ENCODE data around the gene SOX15. TPM values are rescaled to one million over a fixed set of nuclear protein-coding genes. Genes with fewer than 3 reads are reported as not detected.
"Not testable (repeated sequence)": the region's sequence is repeated elsewhere in the genome, so short reads cannot be mapped to it uniquely, and the experiment has no call there.

SOX15 gene
- under 1 TPM; 0.58 to 0.84 TPM for total RNA-seq
- long read RNA-seq, result 0 reads

DNA sequence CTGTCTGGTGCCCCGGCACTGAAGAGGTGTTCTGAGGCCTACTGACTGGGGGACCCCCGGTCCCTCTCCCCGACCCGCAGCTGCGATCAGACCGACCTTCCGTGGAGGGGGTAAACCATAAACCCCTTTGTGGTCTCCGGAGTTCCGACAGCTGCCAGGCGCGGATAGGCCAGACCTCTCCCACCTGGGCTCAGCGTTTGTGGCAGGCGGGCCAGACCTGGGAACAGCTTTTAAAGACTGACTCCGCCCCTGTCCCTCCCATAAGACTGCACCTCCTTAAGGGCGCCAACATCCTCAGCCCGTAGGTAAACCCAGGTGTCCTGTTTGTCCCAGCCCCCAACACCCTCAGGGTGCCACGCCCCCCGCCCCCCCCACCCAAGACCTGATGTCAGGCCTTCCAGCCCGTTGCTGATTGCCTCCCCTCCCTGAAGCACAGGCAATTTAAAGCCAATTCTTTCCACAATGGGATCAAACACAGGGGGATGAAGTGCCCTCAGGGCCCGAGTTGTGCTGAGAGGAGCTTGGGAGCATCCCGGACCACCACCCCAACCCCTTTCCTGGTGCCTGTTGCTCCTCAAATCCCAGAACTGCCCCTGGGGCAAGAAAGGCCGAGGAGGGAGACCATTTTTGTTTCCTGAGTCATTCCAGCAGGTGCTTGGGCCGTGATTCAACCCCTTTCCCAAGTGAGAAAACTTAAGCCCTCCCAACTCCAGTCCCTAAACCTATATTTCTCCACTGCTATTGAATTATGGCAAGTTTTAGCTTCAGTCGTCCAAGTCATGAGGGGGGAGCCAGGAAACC is at the start of gene SOX15:
Gene SOX15, minus strand, starts transcription at position 204 of the 801 bp plus-strand sequence. CDS start 418 bp downstream, outside the sequence.
- intact Hi-C loops (cut with DNase I, micrococcal nuclease), result no loop called here
- peak; percentile 40 for ATAC-seq

DNA sequence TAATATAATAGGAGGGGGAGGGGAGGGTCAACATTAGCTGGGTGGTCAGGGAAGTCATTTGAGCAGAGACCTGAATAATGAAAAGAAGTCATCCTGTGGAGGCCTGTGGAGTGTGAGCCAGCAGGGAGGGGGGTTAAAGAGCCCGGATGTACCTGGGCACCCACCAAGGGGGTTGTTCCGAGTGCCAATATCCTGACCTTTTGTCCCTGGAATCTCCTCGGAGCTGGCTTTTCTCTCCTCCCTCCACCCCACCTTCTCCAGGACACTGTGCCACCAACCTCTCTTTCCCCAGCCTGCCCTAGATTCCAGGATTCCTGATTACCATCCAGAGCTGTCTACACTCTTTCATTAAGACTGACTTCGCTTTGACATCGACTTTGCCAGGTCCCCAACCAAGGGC is 46.3 kb upstream of the SOX15 start:
- intact Hi-C loops (cut with DNase I, micrococcal nuclease), result loop anchor here in 1 of 2 donors (10.0 kb wide), 1 partner anchor 49 kb away; the partner anchor contains the start of genes TP53 and WRAP53
- DNase-seq, result no peak
- ATAC-seq, result no peak

More for the DNA sequence above, at the start of gene SOX15:
- DNase-seq, result no peak

DNA sequence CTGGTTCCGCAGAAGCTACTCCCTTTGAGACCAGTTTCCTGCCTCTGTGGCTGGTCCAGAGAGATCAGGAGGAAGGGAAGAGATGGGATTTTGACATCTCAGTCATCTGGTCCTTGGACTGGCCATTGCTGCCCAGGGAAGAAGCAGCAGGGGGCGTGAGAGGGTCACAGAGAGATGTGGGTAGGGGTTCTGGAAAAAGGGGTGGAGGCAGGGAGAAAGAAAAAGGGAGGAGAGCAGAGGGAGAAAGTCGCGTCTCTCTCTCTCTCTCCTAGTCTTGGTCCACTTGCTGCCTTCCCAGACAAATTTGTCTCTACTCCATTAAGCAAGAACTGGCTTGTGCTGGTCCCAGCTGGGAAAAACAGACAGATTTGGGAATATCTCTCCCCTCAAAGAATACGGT is 44.5 kb upstream of the SOX15 start:
- peak in 1 of 2 donors; percentile 48 for DNase-seq
- ATAC-seq, result peak; percentile 45
- intact Hi-C loops (cut with DNase I, micrococcal nuclease), result loop anchor here in 1 of 2 donors (10.0 kb wide), 1 partner anchor 50 kb away; the partner anchor contains the start of genes TP53 and WRAP53

DNA sequence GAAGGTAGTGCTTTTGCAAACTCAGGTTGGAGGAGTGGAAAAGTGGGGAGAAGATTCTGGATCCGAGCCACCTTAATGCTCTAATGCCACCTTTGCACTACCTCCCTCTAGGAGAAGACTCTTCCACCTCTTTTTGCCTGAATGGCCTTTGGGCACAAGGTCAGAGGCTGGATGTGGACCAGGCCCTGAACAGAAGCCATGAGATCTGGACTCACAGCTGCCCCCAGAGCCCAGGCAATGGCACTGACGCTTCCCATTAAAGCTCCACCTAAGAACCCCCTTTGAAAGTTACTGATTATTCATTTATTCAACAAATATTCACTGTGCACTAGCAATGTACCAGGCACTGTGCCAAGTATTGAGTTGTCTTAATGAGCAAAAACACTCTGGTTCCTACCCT is 43.2 kb upstream of the SOX15 start:
- ATAC-seq (no peak), DNase-seq (no peak)
- intact Hi-C loops (cut with DNase I, micrococcal nuclease), result loop anchor here in 1 of 2 donors (10.0 kb wide), 1 partner anchor 52 kb away; the partner anchor contains the start of genes TP53 and WRAP53

DNA sequence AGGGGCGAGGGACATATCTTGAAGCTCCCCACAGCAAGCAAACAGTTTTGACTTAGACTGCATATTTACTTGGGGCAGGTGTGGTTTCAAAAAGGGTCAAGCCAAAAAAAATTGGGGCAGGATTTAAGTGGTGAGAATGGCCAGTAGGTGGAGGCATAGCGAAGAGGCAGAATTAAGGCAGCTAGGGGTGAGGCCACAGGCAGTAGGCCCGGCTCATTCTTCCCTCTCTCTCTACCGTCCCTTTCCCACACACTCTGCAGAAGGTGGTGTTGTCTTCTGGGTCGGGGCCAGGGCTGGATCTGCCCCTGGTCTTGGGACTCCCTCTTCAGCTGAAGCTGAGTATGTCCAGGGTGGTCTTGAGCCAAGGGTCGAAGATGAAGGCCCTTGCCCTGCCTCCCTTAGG is 42.6 kb upstream of the SOX15 start:
- intact Hi-C loops (cut with DNase I, micrococcal nuclease), result loop anchor here in 1 of 2 donors (10.0 kb wide), 1 partner anchor 52 kb away; the partner anchor contains the start of genes TP53 and WRAP53
- ATAC-seq (peak; percentile 49), DNase-seq (peak in 1 of 2 donors; percentile 37)

DNA sequence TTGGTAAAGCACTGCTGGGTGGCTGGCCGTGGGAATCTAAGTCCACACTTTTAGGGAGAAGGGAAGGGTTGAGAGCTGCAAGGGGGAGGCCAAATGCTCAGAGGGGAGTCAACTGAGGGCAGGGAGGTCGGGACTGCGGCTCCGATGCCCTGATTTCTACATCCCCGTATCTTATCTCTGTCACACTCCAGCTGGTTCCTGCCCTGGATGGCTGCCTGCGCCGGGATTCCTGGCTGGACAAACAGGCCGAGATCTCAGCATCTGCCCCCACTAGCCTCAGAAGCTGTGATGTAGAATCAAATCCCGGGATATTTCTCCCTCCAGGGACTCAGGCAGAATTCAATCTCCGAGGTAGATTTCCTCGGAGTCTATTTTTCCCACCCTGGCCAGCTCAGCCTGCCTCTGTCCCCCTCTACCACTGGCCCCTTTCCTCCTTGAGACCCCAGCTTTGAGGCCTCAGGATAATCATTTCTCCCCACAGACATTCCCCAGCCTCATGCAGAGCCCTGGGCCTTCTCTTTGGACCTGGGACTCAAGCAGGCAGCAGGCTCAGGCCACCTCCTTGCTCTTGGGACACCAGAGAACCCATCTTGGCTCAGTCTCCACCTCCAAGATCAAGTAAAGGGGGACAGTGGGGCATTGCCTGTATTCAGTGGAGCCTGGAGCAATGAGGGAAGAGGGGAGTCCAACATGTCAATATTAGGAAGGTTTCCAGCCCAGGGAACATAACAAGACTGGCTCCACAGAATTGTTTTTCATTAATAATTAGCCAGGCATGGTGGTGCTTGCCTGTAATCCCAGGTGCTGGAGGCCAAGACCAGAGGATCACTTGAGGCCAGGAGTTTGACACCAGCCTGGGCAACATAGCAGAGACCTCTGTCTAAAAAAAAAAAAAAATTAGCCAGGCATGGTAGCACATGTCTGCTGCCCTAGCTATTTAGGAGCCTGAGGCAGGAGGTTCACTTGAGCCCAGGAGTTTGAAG is 41.8 kb upstream of the SOX15 start:
- intact Hi-C loops (cut with DNase I, micrococcal nuclease), result loop anchor here in 1 of 2 donors (10.0 kb wide), 1 partner anchor 53 kb away; the partner anchor contains the start of genes TP53 and WRAP53
- DNase-seq (no peak), ATAC-seq (no peak)

DNA sequence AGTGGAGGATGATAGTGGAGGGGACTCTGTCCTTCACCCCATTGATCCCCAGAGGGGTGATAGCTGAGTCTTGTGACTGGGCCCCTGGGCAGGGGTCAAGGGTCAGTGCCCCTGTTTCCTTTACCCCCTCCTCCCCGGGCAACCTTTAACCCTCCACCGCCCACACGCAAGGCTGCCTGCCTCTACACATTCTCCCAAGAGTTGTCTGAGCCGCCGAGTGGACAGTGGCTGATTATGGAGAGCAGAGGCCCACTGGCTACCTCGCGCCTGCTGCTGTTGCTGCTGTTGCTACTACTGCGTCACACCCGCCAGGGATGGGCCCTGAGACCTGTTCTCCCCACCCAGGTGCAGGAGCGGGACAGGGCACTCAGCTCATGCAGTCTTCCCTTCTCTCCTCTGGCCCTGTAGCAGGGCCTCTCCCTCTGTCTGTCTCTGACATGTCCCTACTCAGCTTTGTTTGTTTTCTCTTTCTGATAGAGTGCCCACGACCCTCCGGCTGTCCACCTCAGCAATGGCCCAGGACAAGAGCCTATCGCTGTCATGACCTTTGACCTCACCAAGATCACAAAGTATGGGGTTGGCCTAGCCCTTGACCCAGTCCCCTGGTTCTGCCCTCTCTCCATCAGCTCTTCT is 40.2 kb upstream of the SOX15 start, which contains the start of gene SHBG:
Gene SHBG, plus strand, starts transcription at position 197 of the 633 bp plus-strand sequence. Its CDS starts 38 bp downstream, at position 235.
- no peak for ATAC-seq
- intact Hi-C loops (cut with DNase I, micrococcal nuclease), result loop anchor here in 1 of 2 donors (10.0 kb wide), 1 partner anchor 55 kb away; the partner anchor contains the start of genes TP53 and WRAP53
- DNase-seq, result no peak

DNA sequence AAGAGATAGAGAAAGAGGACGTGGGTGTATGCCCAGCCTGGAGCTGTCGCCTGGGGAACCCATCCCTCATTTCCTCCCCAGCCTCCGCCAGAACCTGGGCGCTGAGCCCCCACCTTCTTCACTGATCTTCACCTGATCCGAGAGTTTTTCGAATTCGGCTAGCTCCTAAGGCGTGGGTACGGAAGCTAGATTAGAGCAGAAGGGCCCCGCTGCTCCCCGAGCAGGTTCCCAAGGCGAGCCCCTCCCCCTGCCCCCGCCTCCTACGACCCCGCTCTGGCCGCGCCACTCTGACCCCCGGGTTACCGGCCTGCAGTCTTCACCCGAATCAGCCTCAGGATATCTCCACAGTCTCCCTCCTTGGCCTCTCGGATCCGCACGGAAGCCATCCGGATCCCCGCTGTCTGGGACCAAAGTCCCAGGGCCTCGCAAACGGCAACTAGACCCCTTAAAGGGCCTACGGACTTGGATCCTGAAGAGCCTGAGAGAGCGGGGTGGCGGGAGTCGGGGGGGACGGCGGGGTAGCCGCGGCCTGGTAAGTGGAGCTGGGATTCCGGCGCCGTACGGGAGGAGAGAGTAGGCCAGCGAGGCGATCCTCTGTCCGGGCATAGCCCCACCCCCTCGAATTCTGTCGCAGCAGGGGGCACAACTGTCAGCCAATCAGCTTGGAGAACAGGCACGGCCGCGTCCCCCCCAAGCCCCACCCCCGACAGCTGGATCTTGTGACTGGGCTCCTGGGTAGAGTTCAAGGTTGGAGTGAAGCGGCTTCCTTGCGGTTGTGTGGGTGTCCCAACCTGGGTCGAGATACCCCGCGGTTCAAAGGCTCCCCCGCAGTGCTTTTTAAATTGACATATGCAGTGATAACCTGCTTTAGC is 37.6 kb upstream of the SOX15 start, which contains the start of gene SAT2:
Gene SAT2, minus strand, starts transcription at position 572 of the 872 bp plus-strand sequence. Its CDS starts 186 bp downstream, at position 386.
- intact Hi-C loops (cut with DNase I, micrococcal nuclease), result no loop called here
- ATAC-seq, result peak; percentile 95
- peak; percentile 94 to 98 for DNase-seq

DNA sequence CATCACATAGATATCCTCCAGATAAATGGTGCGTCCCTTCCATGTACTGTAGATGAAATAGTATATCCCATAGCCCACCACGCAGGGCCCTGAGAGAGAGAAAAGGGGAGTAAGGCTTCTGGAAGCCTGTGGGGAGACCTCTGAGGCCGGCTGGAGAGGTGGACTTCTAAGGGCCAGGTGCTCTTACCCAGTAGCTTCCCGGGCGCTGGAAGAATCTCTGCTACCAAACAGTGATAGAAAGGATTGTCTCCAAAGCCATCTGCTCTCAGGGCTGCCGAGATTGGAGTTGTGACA is 37.0 kb upstream of the SOX15 start:
- no peak for ATAC-seq
- DNase-seq, result no peak
- intact Hi-C loops (cut with DNase I, micrococcal nuclease), result no loop called here

DNA sequence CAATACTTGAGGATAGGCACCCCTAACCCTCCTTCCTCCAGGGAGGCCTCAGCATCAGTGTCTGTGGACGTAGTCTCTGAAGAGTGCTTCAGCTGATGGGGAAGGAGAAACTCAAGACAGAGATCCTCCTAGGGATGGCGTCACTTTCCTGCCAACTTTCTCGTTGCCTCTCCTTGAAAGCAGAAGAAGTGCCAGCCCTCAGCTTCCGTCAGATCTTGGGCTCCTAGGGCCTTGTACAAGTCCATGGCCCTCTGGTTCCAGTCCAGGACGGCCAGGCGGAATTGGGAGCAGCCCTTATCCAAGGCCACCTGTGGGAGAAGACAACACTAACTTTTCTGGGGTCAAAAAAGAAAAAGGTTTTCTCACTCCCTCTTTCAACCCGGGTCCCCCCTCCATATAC is 36.4 kb upstream of the SOX15 start:
- no peak for ATAC-seq
- intact Hi-C loops (cut with DNase I, micrococcal nuclease), result no loop called here

DNA sequence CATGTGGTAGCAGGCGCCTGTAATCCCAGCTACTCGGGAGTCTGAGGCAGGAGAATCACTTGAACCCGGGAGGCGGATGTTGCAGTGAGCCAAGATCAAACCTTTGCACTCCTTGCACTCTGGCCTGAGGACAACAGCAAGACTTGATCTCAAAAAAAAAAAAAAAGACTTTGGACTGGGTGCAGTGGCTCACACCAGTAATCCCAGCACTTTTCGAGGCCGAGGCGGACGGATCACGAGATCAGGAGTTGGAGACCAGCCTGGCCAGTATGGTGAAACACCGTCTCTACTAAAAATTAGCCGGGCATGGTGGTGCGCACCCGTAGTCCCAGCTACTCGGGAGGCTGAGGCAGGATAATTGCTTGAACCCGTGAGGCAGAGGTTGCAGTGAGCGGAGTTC is 35.9 kb upstream of the SOX15 start:
- intact Hi-C loops (cut with DNase I, micrococcal nuclease); ATAC-seq; DNase-seq: not testable (repeated sequence)

More for the DNA sequence above, 36.4 kb upstream of the SOX15 start:
- DNase-seq, result no peak

DNA sequence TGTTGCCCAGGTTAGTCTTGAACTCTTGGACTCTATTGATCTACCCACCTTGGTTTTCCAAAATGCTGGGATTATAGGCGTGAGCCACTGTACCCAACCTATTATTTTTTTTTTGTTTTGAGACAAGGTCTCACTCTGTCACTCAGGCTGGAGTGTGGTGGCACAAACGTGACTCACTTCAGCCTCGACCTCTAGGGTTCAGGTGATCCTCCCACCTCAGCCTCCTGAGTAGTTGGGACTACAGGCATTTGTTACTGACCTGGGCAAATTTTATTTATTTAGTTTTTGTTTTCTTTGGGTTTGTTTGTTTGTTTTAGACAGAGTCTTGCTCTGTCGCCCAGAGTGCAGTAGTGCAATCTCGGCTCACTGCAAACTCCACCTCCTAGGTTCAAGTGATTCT is 33.8 kb upstream of the SOX15 start:
- ATAC-seq, result no peak
- intact Hi-C loops (cut with DNase I, micrococcal nuclease), result no loop called here
- no peak for DNase-seq

DNA sequence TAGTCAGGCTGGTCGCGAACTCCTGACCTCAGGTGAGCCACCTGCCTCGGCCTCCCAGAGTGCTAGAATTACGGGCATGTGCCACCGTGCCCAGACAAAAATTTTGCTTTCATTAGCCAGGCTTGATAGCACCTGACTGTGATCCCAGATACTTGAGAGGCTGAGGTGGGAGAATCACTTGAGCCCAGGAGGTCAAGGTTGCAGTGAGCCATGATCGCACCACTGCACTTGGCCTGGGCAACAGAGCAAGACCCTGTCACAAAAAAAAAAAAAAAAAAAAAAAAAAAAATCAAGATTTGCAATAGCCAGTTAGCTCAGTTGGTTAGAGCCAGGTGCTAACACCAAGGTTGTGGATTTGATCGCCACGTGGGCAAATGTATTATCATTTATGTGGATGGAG is 30.9 kb upstream of the SOX15 start:
- ATAC-seq, result no peak
- intact Hi-C loops (cut with DNase I, micrococcal nuclease), result no loop called here

DNA sequence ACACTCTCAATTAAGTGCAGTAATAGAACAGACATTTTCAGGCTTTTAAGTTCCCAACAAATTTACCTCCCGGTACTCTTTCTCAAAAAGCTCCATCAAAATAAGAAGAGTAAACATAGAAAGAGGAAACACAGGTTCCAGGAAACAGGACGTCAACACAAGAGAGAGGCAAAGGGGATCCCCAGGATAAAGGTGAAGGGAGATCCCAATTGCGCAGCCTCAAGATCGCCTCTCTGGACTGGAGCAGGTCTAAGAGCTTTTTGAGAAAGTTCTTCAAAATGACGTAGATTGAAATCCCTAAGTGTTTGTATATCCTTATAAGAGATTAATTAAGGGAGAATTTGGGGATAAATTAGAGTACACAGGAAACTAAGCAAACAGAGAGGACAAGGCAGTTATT is 28.7 kb upstream of the SOX15 start:
- no peak for DNase-seq
- ATAC-seq, result no peak
- intact Hi-C loops (cut with DNase I, micrococcal nuclease), result no loop called here

More for the DNA sequence above, 30.9 kb upstream of the SOX15 start:
- DNase-seq, result no peak

DNA sequence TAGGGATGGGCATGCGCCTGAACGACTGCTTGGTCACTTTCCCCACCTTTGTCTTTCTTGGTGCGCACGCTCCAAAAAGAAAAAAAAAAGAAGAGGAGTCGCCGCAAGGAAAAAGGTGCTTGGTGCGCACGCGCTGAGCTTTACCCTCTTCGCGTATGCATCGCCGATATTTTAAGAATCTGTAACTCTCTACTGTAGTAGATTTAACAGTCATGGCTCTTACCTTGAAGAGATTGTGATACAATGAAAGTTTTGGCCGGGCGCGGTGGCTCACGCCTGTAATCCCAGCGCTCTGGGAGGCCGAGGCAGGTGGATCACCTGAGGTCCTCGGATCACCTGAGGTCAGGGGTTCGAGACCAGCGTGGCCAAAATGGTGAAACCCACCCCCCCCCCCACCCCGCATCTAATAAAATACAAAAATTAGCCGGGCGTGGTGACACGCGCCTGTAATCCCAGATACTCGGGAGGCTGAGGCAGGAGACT is 25.4 kb upstream of the SOX15 start:
- no peak for DNase-seq
- intact Hi-C loops (cut with DNase I, micrococcal nuclease), result no loop called here
- no peak for ATAC-seq

DNA sequence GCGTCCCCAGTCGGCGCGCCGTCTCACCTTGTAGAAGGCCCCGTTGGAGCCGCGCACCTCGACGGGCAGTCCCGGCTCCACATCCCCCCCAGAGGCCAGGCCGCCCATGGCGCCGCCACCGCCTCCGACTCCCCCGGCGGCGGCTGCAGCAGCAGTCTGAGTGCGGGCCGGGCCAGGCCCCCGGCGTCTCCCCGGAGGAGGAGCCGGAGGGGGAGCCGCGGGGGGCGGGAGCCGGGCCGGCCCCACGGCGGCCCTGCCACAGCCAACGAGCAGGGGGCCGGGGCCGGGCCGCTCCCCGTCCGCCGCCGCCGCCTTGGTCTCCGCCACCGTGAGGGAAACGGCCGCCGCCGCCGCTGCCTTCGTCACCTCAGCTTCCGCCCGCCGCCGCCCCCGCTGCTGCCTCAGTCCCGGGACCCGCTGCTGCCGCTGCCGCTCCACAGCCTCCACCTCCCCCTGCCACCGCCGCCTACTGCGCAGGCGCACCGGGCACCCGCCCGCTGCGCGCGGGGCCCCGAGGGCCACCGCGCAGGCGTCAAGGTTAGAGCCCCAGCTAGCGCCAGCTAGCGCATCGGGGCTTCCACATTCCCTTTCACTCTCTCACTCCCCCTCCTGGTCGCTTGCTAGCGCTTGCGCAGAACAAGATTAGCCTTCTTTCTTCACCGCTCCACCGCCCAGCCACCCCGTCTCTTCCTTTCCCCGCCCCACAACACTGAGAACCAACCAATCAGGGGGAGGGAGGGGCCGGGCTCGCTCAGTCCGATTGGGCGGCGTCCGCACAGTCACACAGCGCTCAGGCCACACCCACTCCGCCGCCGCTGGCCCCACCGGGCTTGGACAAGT is 24.8 kb upstream of the SOX15 start, which contains the start of gene FXR2:
Gene FXR2, minus strand, starts transcription at position 473 of the 840 bp plus-strand sequence. Its CDS starts 365 bp downstream, at position 108.
- intact Hi-C loops (cut with DNase I, micrococcal nuclease), result no loop called here
- ATAC-seq, result peak; percentile 94

More for the DNA sequence above, 24.8 kb upstream of the SOX15 start, which contains the start of gene FXR2:
- DNase-seq, result peak; percentile 100

Measured in left colon (tissue), 2 donors.